HepG2 (cell line): ENCODE results near the gene CCDC158. TPM values are rescaled to one million over a fixed set of nuclear protein-coding genes. Genes with fewer than 3 reads are reported as not detected.

Source experiments
- DNMT3B ChIP-seq: conservative IDR thresholded peaks from 2 replicates; pipeline ENCODE4 v1.6.1; 2016; ENCODE audit warnings: missing biosample characterization, control low read depth
- E2F1 ChIP-seq: sonication (generic); formaldehyde crosslinking; IDR thresholded peaks from 2 replicates; pipeline ENCODE4 v1.5.0; 2020; ENCODE audit warnings: missing genetic modification reagents
- ELF3 ChIP-seq: IDR thresholded peaks from 2 replicates; pipeline ENCODE4 v1.6.1; 2016; ENCODE audit warnings: missing genetic modification reagents, missing compliant biosample characterization
- GZF1 ChIP-seq: sonication (generic); formaldehyde crosslinking; IDR thresholded peaks from 2 replicates; pipeline ENCODE4 v1.5.1; 2020; ENCODE audit warnings: mild to moderate bottlenecking, missing genetic modification reagents
- MIER2 ChIP-seq: IDR thresholded peaks from 2 replicates; pipeline ENCODE4 v1.6.1; 2016; ENCODE audit warnings: missing biosample characterization, missing genetic modification reagents
- PAF1 ChIP-seq: IDR thresholded peaks from 2 replicates; pipeline ENCODE4 v1.6.1; 2016; ENCODE audit warnings: missing genetic modification reagents, missing compliant biosample characterization
- PITX1 ChIP-seq: sonication (generic); formaldehyde crosslinking; IDR thresholded peaks from 2 replicates; pipeline ENCODE4 v1.5.1; 2020; ENCODE audit warnings: mild to moderate bottlenecking, missing genetic modification reagents
- ZBTB1 ChIP-seq: sonication (generic); formaldehyde crosslinking; IDR thresholded peaks from 2 replicates; pipeline ENCODE4 v1.4.0; 2020; ENCODE audit warnings: missing genetic modification reagents, borderline replicate concordance
- ZBTB25 ChIP-seq: IDR thresholded peaks from 2 replicates; pipeline ENCODE4 v1.6.1; 2018; ENCODE audit warnings: missing genetic modification reagents
- ZNF569 ChIP-seq: sonication (generic); formaldehyde crosslinking; IDR thresholded peaks from 2 replicates; pipeline ENCODE4 v1.5.0; 2020; ENCODE audit warnings: mild to moderate bottlenecking, missing genetic modification reagents, moderate library complexity, borderline replicate concordance
- ZNF788 ChIP-seq: sonication (generic); formaldehyde crosslinking; IDR thresholded peaks from 2 replicates; pipeline ENCODE4 v1.5.0; 2020; ENCODE audit warnings: mild to moderate bottlenecking, missing genetic modification reagents, borderline replicate concordance
- ZSCAN29 ChIP-seq: sonication (generic); formaldehyde crosslinking; conservative IDR thresholded peaks from 2 replicates; pipeline ENCODE4 v1.4.0; 2020; ENCODE audit warnings: mild to moderate bottlenecking, missing genetic modification reagents
- polyA plus RNA-seq, 8 experiments: library from polyadenylated mRNA; depleted of rRNA in 3 of 8; stranded (reverse) in 7 of 8; unstranded in 1 of 8; fragments of >200 nt; fragmentation: Illumina TruSeq in 4 of 8; extraction: Trizol in 4 of 8; gene quantifications; 2 replicates each; pipeline versions ENCODE4 v1.2.1 to v1.2.3, GENCODE V29; 2011 to 2016; ENCODE audit warnings: low read depth in 4 of 8, missing spikeins in 1 of 8, mixed read lengths in 1 of 8; ENCODE audit not compliant: insufficient read depth in 1 of 8
- total RNA-seq, 5 experiments: library from RNA; depleted of rRNA; stranded (reverse); fragments of >200 nt; fragmentation: Illumina TruSeq; extraction: Trizol; gene quantifications; 2 replicates each; pipeline ENCODE4 v1.2.3, GENCODE V29; 2016; ENCODE audit warnings: low read depth in 1 of 5
- TF ChIP-seq, protein P1 (sequence below): sonication (generic); formaldehyde crosslinking; IDR thresholded peaks from 2 replicates; pipeline ENCODE4 v1.9.0; 2021; ENCODE audit warnings: missing genetic modification reagents, borderline replicate concordance
- TF ChIP-seq, protein P2 (sequence below): IDR thresholded peaks from 2 replicates; pipeline ENCODE4 v1.6.1; 2016; ENCODE audit warnings: missing compliant biosample characterization, missing genetic modification reagents, borderline replicate concordance
- TF ChIP-seq, protein P3 (sequence below): sonication (generic); formaldehyde crosslinking; IDR thresholded peaks from 2 replicates; pipeline ENCODE4 v1.4.0; 2020; ENCODE audit warnings: low read depth, missing genetic modification reagents
- TF ChIP-seq, protein P4 (sequence below): IDR thresholded peaks from 2 replicates; pipeline ENCODE4 v1.6.1; 2016; ENCODE audit warnings: mild to moderate bottlenecking

Gene CCDC158
- total and polyA plus RNA-seq, 2 of the 13 experiments (the other 11 are each of a cell fraction or from before 2014, with no cell fraction given): not detected

GRCh38 chr4:76305971-76306881 is 114.7 kb downstream of the CCDC158 start, which contains the start of gene STBD1 (continued):
- TF ChIP-seq ZNF569 (CRISPR knock-in tag) (no peak), GZF1 (peak; percentile 33; the same call in 1 of the 2 replicates), ZBTB1 (CRISPR knock-in tag) (no peak), DNMT3B (CRISPR knock-in tag) (no peak), E2F1 (CRISPR knock-in tag) (0 out of 2 replicates have a peak, but pooled peaks have one; percentile 50), ZNF788 (CRISPR knock-in tag) (peak; percentile 25; the same call in 1 of the 2 replicates), ZBTB25 (CRISPR knock-in tag) (no peak), ELF3 (CRISPR knock-in tag) (peak; percentile 67), ZSCAN29 (CRISPR knock-in tag) (0 out of 2 replicates have a peak, but pooled peaks have one; percentile 27), MIER2 (CRISPR knock-in tag) (no peak), PITX1 (CRISPR knock-in tag) (0 out of 2 replicates have a peak, but pooled peaks have one; percentile 60), PAF1 (no peak)
- TF ChIP-seq, protein P1, sequence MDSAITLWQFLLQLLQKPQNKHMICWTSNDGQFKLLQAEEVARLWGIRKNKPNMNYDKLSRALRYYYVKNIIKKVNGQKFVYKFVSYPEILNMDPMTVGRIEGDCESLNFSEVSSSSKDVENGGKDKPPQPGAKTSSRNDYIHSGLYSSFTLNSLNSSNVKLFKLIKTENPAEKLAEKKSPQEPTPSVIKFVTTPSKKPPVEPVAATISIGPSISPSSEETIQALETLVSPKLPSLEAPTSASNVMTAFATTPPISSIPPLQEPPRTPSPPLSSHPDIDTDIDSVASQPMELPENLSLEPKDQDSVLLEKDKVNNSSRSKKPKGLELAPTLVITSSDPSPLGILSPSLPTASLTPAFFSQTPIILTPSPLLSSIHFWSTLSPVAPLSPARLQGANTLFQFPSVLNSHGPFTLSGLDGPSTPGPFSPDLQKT (CRISPR knock-in tag): no peak
- TF ChIP-seq, protein P2, sequence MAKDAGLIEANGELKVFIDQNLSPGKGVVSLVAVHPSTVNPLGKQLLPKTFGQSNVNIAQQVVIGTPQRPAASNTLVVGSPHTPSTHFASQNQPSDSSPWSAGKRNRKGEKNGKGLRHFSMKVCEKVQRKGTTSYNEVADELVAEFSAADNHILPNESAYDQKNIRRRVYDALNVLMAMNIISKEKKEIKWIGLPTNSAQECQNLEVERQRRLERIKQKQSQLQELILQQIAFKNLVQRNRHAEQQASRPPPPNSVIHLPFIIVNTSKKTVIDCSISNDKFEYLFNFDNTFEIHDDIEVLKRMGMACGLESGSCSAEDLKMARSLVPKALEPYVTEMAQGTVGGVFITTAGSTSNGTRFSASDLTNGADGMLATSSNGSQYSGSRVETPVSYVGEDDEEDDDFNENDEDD (CRISPR knock-in tag): peak; percentile 50; the same call in 1 of the 2 replicates
- TF ChIP-seq, protein P3, sequence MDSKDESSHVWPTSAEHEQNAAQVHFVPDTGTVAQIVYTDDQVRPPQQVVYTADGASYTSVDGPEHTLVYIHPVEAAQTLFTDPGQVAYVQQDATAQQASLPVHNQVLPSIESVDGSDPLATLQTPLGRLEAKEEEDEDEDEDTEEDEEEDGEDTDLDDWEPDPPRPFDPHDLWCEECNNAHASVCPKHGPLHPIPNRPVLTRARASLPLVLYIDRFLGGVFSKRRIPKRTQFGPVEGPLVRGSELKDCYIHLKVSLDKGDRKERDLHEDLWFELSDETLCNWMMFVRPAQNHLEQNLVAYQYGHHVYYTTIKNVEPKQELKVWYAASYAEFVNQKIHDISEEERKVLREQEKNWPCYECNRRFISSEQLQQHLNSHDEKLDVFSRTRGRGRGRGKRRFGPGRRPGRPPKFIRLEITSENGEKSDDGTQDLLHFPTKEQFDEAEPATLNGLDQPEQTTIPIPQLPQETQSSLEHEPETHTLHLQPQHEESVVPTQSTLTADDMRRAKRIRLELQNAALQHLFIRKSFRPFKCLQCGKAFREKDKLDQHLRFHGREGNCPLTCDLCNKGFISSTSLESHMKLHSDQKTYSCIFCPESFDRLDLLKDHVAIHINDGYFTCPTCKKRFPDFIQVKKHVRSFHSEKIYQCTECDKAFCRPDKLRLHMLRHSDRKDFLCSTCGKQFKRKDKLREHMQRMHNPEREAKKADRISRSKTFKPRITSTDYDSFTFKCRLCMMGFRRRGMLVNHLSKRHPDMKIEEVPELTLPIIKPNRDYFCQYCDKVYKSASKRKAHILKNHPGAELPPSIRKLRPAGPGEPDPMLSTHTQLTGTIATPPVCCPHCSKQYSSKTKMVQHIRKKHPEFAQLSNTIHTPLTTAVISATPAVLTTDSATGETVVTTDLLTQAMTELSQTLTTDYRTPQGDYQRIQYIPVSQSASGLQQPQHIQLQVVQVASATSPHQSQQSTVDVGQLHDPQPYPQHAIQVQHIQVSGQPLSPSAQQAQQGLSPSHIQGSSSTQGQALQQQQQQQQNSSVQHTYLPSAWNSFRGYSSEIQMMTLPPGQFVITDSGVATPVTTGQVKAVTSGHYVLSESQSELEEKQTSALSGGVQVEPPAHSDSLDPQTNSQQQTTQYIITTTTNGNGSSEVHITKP (CRISPR knock-in tag): no peak; the same call in 1 of the 2 replicates
- TF ChIP-seq, protein P4, sequence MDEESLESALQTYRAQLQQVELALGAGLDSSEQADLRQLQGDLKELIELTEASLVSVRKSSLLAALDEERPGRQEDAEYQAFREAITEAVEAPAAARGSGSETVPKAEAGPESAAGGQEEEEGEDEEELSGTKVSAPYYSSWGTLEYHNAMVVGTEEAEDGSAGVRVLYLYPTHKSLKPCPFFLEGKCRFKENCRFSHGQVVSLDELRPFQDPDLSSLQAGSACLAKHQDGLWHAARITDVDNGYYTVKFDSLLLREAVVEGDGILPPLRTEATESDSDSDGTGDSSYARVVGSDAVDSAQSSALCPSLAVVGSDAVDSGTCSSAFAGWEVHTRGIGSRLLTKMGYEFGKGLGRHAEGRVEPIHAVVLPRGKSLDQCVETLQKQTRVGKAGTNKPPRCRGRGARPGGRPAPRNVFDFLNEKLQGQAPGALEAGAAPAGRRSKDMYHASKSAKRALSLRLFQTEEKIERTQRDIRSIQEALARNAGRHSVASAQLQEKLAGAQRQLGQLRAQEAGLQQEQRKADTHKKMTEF: peak; percentile 91
